Kidney (tissue), 14 donors: ENCODE data around the gene VTA1. TPM values are rescaled to one million over a fixed set of nuclear protein-coding genes. Genes with fewer than 3 reads are reported as not detected.

ENCODE experiments used
- DNase-seq, 5 donors: peaks; one replicate each; pipeline ENCODE4 v3.0.0-alpha.2; 2013 to 2020
- FAIRE-seq: peaks from 2 replicates; lab custom pipeline; 2012; peaks lifted over from hg19 to GRCh38; lab: Jason Lieb, UNC
- H3K27ac ChIP-seq, 2 donors: one replicate each; pipeline ENCODE4 v1.7.0; 2013; ENCODE audit warnings: low read depth in 2 of 2, low read length in 2 of 2, inconsistent platforms in 1 of 2
- H3K27me3 ChIP-seq: one replicate; pipeline ENCODE4 v1.7.1; 2013; ENCODE audit warnings: low read length, inconsistent platforms; ENCODE audit not compliant: control insufficient read depth, insufficient read depth
- H3K36me3 ChIP-seq, 3 donors: one replicate each; pipeline versions ENCODE4 v1.7.0 to v1.7.1; 2013; ENCODE audit warnings: low read length in 3 of 3, control low read depth in 1 of 3, inconsistent platforms in 1 of 3; ENCODE audit not compliant: insufficient read depth in 3 of 3, control insufficient read depth in 2 of 3
- H3K4me1 ChIP-seq, 3 donors: one replicate each; pipeline versions ENCODE4 v1.7.0 to v1.7.1; 2013; ENCODE audit warnings: low read length in 3 of 3, inconsistent platforms in 1 of 3, low read depth in 1 of 3; ENCODE audit not compliant: control insufficient read depth in 2 of 3, insufficient read depth in 2 of 3
- H3K4me3 ChIP-seq, 3 donors: one replicate each; pipeline versions ENCODE4 v1.7.0 to v1.8.1; 2013; ENCODE audit warnings: low read length in 3 of 3, control low read depth in 1 of 3, inconsistent platforms in 1 of 3
- H3K9ac ChIP-seq, 3 donors: one replicate each; pipeline versions ENCODE4 v1.7.0 to v1.7.1; 2013; ENCODE audit warnings: low read length in 3 of 3, control low read depth in 1 of 3, inconsistent platforms in 1 of 3
- H3K9me3 ChIP-seq, 3 donors: one replicate each; pipeline versions ENCODE4 v1.7.0 to v1.7.1; 2013; ENCODE audit warnings: low read length in 3 of 3, control low read depth in 1 of 3, inconsistent platforms in 1 of 3; ENCODE audit not compliant: control insufficient read depth in 2 of 3, insufficient read depth in 1 of 3
- intact Hi-C: fragments of 100-400 bp; cut with DNase I; formaldehyde crosslinking; loops from one replicate; pipeline ENCODE4 v1.11.1; 2022
- polyA plus RNA-seq: library from polyadenylated mRNA; stranded (reverse); fragments of 350-450 nt; fragmentation: Illumina TruSeq; extraction: RNeasy Lipid Tissue Mini Kit (QIAGEN cat#74804); gene quantifications from one replicate; pipeline ENCODE4 v1.2.3, GENCODE V29; 2014; ENCODE audit warnings: low read depth, low replicate concordance; ENCODE audit not compliant: insufficient read depth
- total RNA-seq: library from RNA; stranded (reverse); fragmentation: NEBNext Ultra II Directional; extraction: Animal tissue kit (Norgen Biotek cat#: 25700); gene quantifications from one replicate; pipeline ENCODE4 v1.2.1, GENCODE V29; 2021
- TF ChIP-seq, protein P1 (sequence below): IDR thresholded peaks from 3 replicates; pipeline ENCODE4 v1.5.1; 2012; ENCODE audit warnings: mild to moderate bottlenecking, moderate library complexity, borderline replicate concordance; ENCODE audit not compliant: insufficient read depth; ENCODE audit errors: extremely low read depth
- donor health status: control.
- donor health status: control.
- donor health status: control.
- donor health status: control.
- donor health status: control.
- donor health status: DM: yes; HTN: yes; CAD: no.
- donor health status: Normal renal cell carcinoma (clear cell type).

Gene VTA1
- total and polyA plus RNA-seq, 2 donors from 2014 or later: 32.9 to 37.2 TPM

DNA sequence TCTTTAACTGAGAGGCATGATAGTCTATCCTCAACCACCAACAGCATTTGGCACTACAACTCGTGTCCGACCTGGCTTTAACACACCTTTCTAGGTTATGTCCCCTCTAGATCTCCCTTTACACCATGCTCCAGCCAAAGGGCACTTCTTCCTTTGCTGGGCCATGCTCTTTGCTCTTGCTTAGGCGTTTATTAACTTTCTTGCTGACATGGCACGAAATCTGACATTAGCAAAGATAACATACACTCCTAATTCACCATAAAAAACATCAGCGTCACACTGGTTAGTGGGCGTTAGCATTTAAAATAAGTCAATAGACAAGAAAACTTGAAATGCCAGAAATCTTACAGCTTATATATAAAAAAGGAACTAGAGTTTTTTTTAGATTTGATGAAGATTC, 107.5 kb downstream of the VTA1 start:
- H3K27me3 ChIP-seq: no peaks in the 10 kb centered on the region
- no peak overlapping the region for H3K4me3 ChIP-seq
- intact Hi-C loops: no loop called here
- FAIRE-seq: no peak
- peak in 1 of 5 donors; percentile 8 for DNase-seq
- peaks cover 0 to 3% (median 0%) of the 10 kb centered on the region in 3 donors for H3K4me1 ChIP-seq
- H3K9me3 ChIP-seq: no peaks in the 10 kb centered on the region
- no peak overlapping the region for H3K27ac ChIP-seq
- H3K36me3 ChIP-seq: no peaks in the 10 kb centered on the region
- TF ChIP-seq, protein P1, sequence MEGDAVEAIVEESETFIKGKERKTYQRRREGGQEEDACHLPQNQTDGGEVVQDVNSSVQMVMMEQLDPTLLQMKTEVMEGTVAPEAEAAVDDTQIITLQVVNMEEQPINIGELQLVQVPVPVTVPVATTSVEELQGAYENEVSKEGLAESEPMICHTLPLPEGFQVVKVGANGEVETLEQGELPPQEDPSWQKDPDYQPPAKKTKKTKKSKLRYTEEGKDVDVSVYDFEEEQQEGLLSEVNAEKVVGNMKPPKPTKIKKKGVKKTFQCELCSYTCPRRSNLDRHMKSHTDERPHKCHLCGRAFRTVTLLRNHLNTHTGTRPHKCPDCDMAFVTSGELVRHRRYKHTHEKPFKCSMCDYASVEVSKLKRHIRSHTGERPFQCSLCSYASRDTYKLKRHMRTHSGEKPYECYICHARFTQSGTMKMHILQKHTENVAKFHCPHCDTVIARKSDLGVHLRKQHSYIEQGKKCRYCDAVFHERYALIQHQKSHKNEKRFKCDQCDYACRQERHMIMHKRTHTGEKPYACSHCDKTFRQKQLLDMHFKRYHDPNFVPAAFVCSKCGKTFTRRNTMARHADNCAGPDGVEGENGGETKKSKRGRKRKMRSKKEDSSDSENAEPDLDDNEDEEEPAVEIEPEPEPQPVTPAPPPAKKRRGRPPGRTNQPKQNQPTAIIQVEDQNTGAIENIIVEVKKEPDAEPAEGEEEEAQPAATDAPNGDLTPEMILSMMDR: no peak
- H3K9ac ChIP-seq: no peak overlapping the region

DNA sequence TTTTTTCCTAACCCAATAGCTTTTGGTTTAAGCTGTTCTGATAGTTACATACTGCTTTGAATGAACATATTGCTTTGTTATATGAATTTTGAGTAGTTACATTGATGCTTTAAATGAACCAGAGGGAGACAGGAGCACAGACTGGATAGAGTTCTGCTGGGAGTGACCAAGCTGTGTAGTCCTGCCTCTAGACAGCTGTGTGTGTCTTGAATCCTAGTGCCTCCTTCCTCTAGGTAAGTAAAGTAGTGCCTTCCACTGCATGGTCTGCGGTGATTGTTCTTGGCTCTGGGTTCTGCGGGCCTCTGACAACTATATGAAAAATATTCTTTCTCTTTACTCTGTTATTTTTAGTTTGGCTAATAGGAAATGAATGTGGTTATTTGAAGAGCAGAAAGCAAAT, 108.7 kb downstream of the VTA1 start:
- no peak overlapping the region for H3K27ac ChIP-seq
- no peak overlapping the region for H3K9ac ChIP-seq
- no peaks in the 10 kb centered on the region for H3K36me3 ChIP-seq
- H3K4me3 ChIP-seq: no peak overlapping the region
- H3K4me1 ChIP-seq: peaks cover 0 to 3% (median 0%) of the 10 kb centered on the region in 3 donors
- FAIRE-seq: no peak
- TF ChIP-seq, protein P1: no peak
- intact Hi-C loops: no loop called here
- no peaks in the 10 kb centered on the region for H3K9me3 ChIP-seq
- no peak for DNase-seq
- no peaks in the 10 kb centered on the region for H3K27me3 ChIP-seq

DNA sequence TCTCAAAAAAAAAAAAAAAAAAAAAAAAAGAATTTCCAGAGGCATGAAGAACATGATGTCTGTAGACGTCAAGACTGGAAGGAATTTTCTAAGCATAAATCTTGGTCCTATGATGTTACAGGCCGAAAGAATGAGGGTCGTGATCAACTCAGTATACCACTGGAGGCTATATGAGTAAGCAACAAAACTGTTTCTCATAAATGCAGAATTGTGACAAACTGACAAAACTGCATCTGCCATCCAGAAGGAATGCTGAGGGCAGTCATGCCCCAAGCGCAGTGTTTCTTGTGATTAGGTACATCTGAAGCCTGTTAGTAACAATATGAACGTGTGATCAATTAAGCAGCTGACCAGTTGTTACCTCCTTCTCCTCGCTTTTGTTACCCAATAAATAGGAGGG, 111.2 kb downstream of the VTA1 start:
- DNase-seq (no peak), FAIRE-seq (no peak)
- intact Hi-C loops: no loop called here
- no peaks in the 10 kb centered on the region for H3K27me3 ChIP-seq
- H3K4me1 ChIP-seq: peaks cover 0 to 3% (median 0%) of the 10 kb centered on the region in 3 donors
- peak overlapping the region in 1 of 3 donors; percentile 48 for H3K4me3 ChIP-seq
- H3K9me3 ChIP-seq: peaks cover 0 to 2% (median 0%) of the 10 kb centered on the region in 3 donors
- H3K27ac ChIP-seq: no peak overlapping the region
- no peaks in the 10 kb centered on the region for H3K36me3 ChIP-seq
- H3K9ac ChIP-seq: no peak overlapping the region
- TF ChIP-seq, protein P1: no peak

DNA sequence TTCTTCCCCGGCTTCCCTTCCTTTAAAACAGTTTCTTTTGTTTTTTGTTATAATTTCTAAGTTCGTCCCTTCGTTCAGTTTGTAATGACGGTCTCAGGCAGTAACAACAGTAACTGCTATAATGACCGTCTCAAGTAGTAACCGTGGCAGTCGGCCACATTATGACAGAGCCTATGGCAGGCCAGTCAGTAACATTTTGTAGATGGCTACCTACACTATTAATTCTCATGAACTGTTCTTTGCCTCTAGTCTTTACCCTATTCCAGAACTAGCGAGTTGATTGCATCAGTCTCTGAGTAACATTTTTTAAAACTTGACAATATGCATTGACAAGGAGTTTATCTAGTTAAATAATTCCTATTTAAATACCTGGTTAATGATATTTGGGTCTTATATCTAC, 111.7 kb downstream of the VTA1 start:
- TF ChIP-seq, protein P1: no peak
- H3K27me3 ChIP-seq: no peaks in the 10 kb centered on the region
- DNase-seq (no peak), FAIRE-seq (no peak)
- H3K4me3 ChIP-seq: peak overlapping the region in 1 of 3 donors; percentile 48
- H3K9me3 ChIP-seq: peaks cover 0 to 2% (median 0%) of the 10 kb centered on the region in 3 donors
- intact Hi-C loops: no loop called here
- H3K36me3 ChIP-seq: no peaks in the 10 kb centered on the region
- no peak overlapping the region for H3K9ac ChIP-seq
- no peak overlapping the region for H3K27ac ChIP-seq
- H3K4me1 ChIP-seq: peaks cover 0 to 3% (median 0%) of the 10 kb centered on the region in 3 donors
